CD4-positive, alpha-beta T cell (primary cell): ENCODE results near the gene TTLL3. TPM values are rescaled to one million over a fixed set of nuclear protein-coding genes. Genes with fewer than 3 reads are reported as not detected.
A peak's percentile ranks its signal among the peaks of the same experiment; 100 is the strongest.

ENCODE experiments used
- ATAC-seq: fragments of 200-7000 bp; cut with Tn5 transposase; one replicate; pipeline ENCODE4 v1.10.0; 2022; ENCODE audit warnings: mild to moderate bottlenecking; ENCODE audit not compliant: poor library complexity
- CTCF ChIA-PET: fragments of 350-600 bp; sonication (Branson Sonifier 250); formaldehyde crosslinking; loops from one replicate; lab custom pipeline; 2021; ENCODE audit warnings: antibody characterized with exemption, inconsistent platforms; lab: Charles Lee
- POLR2A ChIA-PET: fragments of 350-600 bp; sonication (Branson Sonifier 250); formaldehyde crosslinking; loops from one replicate; lab custom pipeline; 2021; ENCODE audit warnings: antibody characterized with exemption, inconsistent platforms; lab: Charles Lee
- DNase-seq, 14 experiments: peaks; one replicate each; pipeline ENCODE4 v3.0.0-alpha.2; 2013 to 2020; ENCODE audit warnings: mixed read lengths in 2 of 14
- H3K27ac ChIP-seq, 2 donors: one replicate each; pipeline versions ENCODE4 v1.5.1 to v1.7.0; 2013; ENCODE audit warnings: low read length in 2 of 2, low read depth in 1 of 2, mild to moderate bottlenecking in 1 of 2
- H3K27me3 ChIP-seq, 2 experiments: 1 replicate in 1 of 2; 2 replicates in 1 of 2; pipeline versions ENCODE4 v1.6.1 to v1.7.0; 2013; ENCODE audit warnings: low read length in 2 of 2, control low read depth in 1 of 2, mild to moderate bottlenecking in 1 of 2, moderate library complexity in 1 of 2; ENCODE audit not compliant: insufficient read depth in 2 of 2, control insufficient read depth in 1 of 2
- H3K36me3 ChIP-seq: one replicate; pipeline ENCODE4 v1.6.1; 2013; ENCODE audit warnings: low read length, control low read depth; ENCODE audit not compliant: insufficient read depth
- H3K4me1 ChIP-seq: one replicate; pipeline ENCODE4 v1.6.1; 2013; ENCODE audit warnings: low read length, control low read depth; ENCODE audit not compliant: insufficient read depth
- H3K4me3 ChIP-seq: one replicate; pipeline ENCODE4 v1.5.1; 2013; ENCODE audit warnings: mild to moderate bottlenecking, low read length, moderate library complexity
- H3K9me3 ChIP-seq, 2 experiments: 1 replicate in 1 of 2; 2 replicates in 1 of 2; pipeline versions ENCODE4 v1.6.1 to v1.7.0; 2013; ENCODE audit warnings: low read length in 2 of 2, mild to moderate bottlenecking in 2 of 2, control low read depth in 1 of 2, moderate library complexity in 1 of 2; ENCODE audit not compliant: control insufficient read depth in 1 of 2, insufficient read depth in 1 of 2
- H3K27ac Mint-ChIP-seq: one replicate; pipeline ENCODE4 v1.8.0; 2020; ENCODE audit warnings: mixed read lengths
- H3K27me3 Mint-ChIP-seq: one replicate; pipeline ENCODE4 v1.8.0; 2021; ENCODE audit warnings: mixed read lengths
- H3K36me3 Mint-ChIP-seq: one replicate; pipeline ENCODE4 v1.8.0; 2021; ENCODE audit warnings: low read depth, mixed read lengths
- H3K4me1 Mint-ChIP-seq: one replicate; pipeline ENCODE4 v1.8.0; 2021; ENCODE audit warnings: low read depth, mixed read lengths
- H3K4me3 Mint-ChIP-seq: one replicate; pipeline ENCODE4 v1.8.0; 2020; ENCODE audit warnings: mild to moderate bottlenecking, mixed read lengths
- H3K9me3 Mint-ChIP-seq: one replicate; pipeline ENCODE4 v1.8.0; 2020; ENCODE audit warnings: mixed read lengths
- intact Hi-C, 2 experiments: fragments of 100-400 bp; cut with DNase I in 1 of 2; cut with micrococcal nuclease in 1 of 2; formaldehyde crosslinking; loops; one replicate each; pipeline versions ENCODE4 v1.15.1 to v1.9.0; 2023 to 2025; cut with DNase I, micrococcal nuclease
- total RNA-seq, 174 experiments: library from RNA in 2 of 174; stranded (reverse) in 2 of 174; gene quantifications; one replicate each; pipeline ENCODE4 v1.2.3 and lab custom pipeline; 2021 to 2026
- TF ChIP-seq, protein P1 (sequence below): fragments of 200-600 bp; IDR thresholded peaks from one replicate; pipeline ENCODE4 v1.8.0; 2022; ENCODE audit warnings: antibody characterized with exemption, mild to moderate bottlenecking

The TTLL3 gene
- total RNA-seq, 2 experiments from 2014 or later: 50.5 to 58.6 TPM

DNA sequence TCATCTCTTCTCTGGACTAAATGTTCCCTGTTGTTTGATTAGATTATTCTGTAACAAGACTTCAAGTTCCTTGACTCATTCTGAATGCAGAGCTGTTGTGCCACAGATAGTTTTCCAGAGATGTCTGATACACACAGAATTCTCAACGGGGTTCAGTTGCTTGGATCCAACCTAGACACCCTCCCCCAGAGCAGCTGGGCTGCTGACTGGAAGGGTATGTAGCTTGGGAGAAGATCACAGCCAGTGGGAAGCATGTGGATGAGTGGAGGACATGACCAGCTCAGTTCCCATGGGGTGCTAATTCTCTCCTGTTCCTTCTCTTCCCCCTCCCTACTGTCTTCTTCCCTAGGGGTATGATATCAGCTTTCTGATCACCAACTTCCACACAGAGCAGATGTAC, 6.6 kb upstream of the TTLL3 start:
- Histone ChIP-seq H3K27me3 (no peaks in the 10 kb centered on the region), H3K9me3 (no peaks in the 10 kb centered on the region), H3K4me1 (peaks cover 17% of the 10 kb centered on the region), H3K4me3 (no peak overlapping the region), H3K36me3 (peaks cover 80% of the 10 kb centered on the region), H3K27ac (no peak overlapping the region)
- ChIA-PET POLR2A (interaction anchor here (1.0 kb wide), 1 partner anchor 11 kb away, joined by 5 read pairs; the partner anchor contains the start of gene ARPC4), CTCF (no interaction called here)
- DNase-seq (no peak), ATAC-seq (no peak)
- Mint-ChIP-seq H3K4me3 (no peak overlapping the region), H3K36me3 (peaks cover 87% of the 10 kb centered on the region), H3K9me3 (no peaks in the 10 kb centered on the region), H3K4me1 (peaks cover 15% of the 10 kb centered on the region), H3K27me3 (no peaks in the 10 kb centered on the region), H3K27ac (no peak overlapping the region)
- intact Hi-C loops: no loop called here
- TF ChIP-seq, protein P1, sequence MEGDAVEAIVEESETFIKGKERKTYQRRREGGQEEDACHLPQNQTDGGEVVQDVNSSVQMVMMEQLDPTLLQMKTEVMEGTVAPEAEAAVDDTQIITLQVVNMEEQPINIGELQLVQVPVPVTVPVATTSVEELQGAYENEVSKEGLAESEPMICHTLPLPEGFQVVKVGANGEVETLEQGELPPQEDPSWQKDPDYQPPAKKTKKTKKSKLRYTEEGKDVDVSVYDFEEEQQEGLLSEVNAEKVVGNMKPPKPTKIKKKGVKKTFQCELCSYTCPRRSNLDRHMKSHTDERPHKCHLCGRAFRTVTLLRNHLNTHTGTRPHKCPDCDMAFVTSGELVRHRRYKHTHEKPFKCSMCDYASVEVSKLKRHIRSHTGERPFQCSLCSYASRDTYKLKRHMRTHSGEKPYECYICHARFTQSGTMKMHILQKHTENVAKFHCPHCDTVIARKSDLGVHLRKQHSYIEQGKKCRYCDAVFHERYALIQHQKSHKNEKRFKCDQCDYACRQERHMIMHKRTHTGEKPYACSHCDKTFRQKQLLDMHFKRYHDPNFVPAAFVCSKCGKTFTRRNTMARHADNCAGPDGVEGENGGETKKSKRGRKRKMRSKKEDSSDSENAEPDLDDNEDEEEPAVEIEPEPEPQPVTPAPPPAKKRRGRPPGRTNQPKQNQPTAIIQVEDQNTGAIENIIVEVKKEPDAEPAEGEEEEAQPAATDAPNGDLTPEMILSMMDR: no peak

DNA sequence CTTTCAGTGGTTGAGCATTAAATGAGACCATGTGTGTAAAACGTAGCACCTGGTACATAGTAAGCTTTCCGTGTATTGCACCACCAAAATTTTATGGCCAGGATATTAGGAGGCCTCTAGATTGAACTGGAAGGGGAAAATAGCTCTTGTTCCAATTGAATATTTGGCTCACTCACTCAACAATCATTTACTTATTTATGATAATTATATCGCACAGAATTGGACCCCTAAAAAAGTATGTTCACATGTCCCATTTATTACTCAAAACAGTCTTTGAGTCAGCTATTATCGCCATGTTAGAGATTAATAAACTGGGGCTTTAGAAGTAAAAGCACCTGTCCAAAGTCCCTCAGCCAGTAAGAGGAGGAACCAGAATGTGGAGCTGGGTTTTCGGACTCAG, 5.1 kb upstream of the TTLL3 start:
- POLR2A ChIA-PET: interaction anchor here (1.5 to 5.9 kb wide), 2 partner anchors 12 to 86 kb away, joined by 6 to 64 read pairs; partner anchors contain the start of genes ARPC4, JAGN1 and TADA3
- H3K9me3 Mint-ChIP-seq: no peaks in the 10 kb centered on the region
- intact Hi-C loops: loop anchor here in 1 of 2 experiments (5.0 kb wide), 1 partner anchor 58 kb away; the partner anchor contains the start of gene OGG1
- CTCF ChIA-PET: interaction anchor here (1.0 kb wide), 1 partner anchor 44 kb away, joined by 3 read pairs; no protein-coding TSS in a partner anchor
- TF ChIP-seq, protein P1: no peak
- H3K4me3 ChIP-seq: no peak overlapping the region
- H3K27ac ChIP-seq: no peak overlapping the region
- H3K36me3 ChIP-seq: peaks cover 65% of the 10 kb centered on the region
- no peak for ATAC-seq
- H3K4me1 Mint-ChIP-seq: peaks cover 27% of the 10 kb centered on the region
- H3K27ac Mint-ChIP-seq: peak overlapping the region; percentile 42
- peaks cover 28% of the 10 kb centered on the region for H3K4me1 ChIP-seq
- H3K27me3 Mint-ChIP-seq: no peaks in the 10 kb centered on the region
- peaks cover 76% of the 10 kb centered on the region for H3K36me3 Mint-ChIP-seq
- no peak overlapping the region for H3K4me3 Mint-ChIP-seq
- H3K9me3 ChIP-seq: no peaks in the 10 kb centered on the region
- no peak for DNase-seq
- H3K27me3 ChIP-seq: no peaks in the 10 kb centered on the region

DNA sequence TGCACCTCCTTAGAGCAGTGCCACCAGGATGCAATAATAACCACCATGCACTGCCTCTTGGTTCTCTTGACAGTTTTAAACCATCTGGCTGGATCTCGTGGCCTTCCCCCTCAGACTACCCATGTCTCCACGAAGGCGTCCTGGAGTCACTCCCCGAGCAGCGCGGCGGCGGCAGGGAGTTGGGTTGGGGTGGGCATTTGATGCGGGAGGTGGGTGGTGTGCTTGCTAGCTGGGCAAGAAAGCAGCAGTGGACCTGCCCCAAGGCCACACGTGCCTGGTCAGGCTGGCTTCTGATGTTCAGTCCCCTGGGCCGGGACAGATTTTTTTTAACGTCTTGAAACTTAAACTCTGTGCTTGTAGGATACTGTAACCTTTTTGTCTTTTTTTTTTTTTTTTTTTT, 3.9 kb upstream of the TTLL3 start:
- POLR2A ChIA-PET: interaction anchor here (0.7 to 5.9 kb wide), 4 partner anchors 14 to 408 kb away, joined by 3 to 64 read pairs (median 5); partner anchors contain the start of genes ARPC4, JAGN1, OGG1 and TADA3
- no peaks in the 10 kb centered on the region for H3K9me3 Mint-ChIP-seq

More for the DNA sequence above, 3.9 kb upstream of the TTLL3 start:
- H3K9me3 ChIP-seq: no peaks in the 10 kb centered on the region
- TF ChIP-seq, protein P1: no peak
- DNase-seq (no peak), ATAC-seq (no peak)
- Mint-ChIP-seq H3K36me3 (peaks cover 67% of the 10 kb centered on the region), H3K27me3 (no peaks in the 10 kb centered on the region), H3K4me1 (peaks cover 35% of the 10 kb centered on the region), H3K27ac (no peak overlapping the region), H3K4me3 (no peak overlapping the region)
- peaks cover 38% of the 10 kb centered on the region for H3K4me1 ChIP-seq
- intact Hi-C loops: loop anchor here in 1 of 2 experiments (5.0 kb wide), 1 partner anchor 59 kb away; the partner anchor contains the start of gene OGG1
- peaks cover 54% of the 10 kb centered on the region for H3K36me3 ChIP-seq
- H3K27ac ChIP-seq: no peak overlapping the region
- no peaks in the 10 kb centered on the region for H3K27me3 ChIP-seq
- H3K4me3 ChIP-seq: no peak overlapping the region
- CTCF ChIA-PET: no interaction called here
